GM12875 (cell line): ENCODE results near the gene THAP8.

ENCODE experiments used
- H3K4me3 ChIP-seq: one replicate; pipeline ENCODE4 v1.5.1; 2011; ENCODE audit warnings: low read depth, low read length, control low read depth
- CTCF ChIP-seq: IDR thresholded peaks from 2 replicates; pipeline ENCODE4 v1.5.1; 2011; ENCODE audit warnings: low read depth, mild to moderate bottlenecking, control low read depth, inconsistent platforms, low read length, moderate library complexity, borderline replicate concordance; ENCODE audit not compliant: insufficient read depth

THAP8 gene

GRCh38 chr19:36014012-36014924 is 39.8 kb downstream of the THAP8 start, which contains the start of gene ALKBH6:
ALKBH6 (minus strand) TSS chr19:36014213; CDS start chr19:36013397, 816 bp downstream.
- H3K4me3 ChIP-seq = peak within 1 kb of the TSS; percentile 78
- TF ChIP-seq CTCF = no peak

- peak overlapping the region; percentile 78 for H3K4me3 ChIP-seq
- no peak for TF ChIP-seq CTCF
These were observed 40.6 kb downstream of the THAP8 start for GRCh38 chr19:36013280-36014011.

- H3K4me3 ChIP-seq = no peak overlapping the region
- no peak for TF ChIP-seq CTCF
These were observed 43.7 kb downstream of the THAP8 start for GRCh38 chr19:36010402-36010801.

- no peak overlapping the region for H3K4me3 ChIP-seq
- no peak for TF ChIP-seq CTCF
These were observed 44.3 kb downstream of the THAP8 start for GRCh38 chr19:36009633-36010379.

- TF ChIP-seq CTCF = no peak
- peak overlapping the region; percentile 35 for H3K4me3 ChIP-seq
These were observed 44.9 kb downstream of the THAP8 start for GRCh38 chr19:36009220-36009619.

- peak within 1 kb of the TSS; percentile 35 for H3K4me3 ChIP-seq
- TF ChIP-seq CTCF = no peak
These were observed 45.6 kb downstream of the THAP8 start, which contains the start of gene SYNE4 for GRCh38 chr19:36008336-36008978. SYNE4 (minus strand) TSS chr19:36008813; CDS start chr19:36008681, 132 bp downstream.
